IPS-18a (cell line): ENCODE data around the gene EPHA1.
"Not testable (repeated sequence)": the region's sequence is repeated elsewhere in the genome, so short reads cannot be mapped to it uniquely, and the experiment has no call there.

Experiments used
- H3K27ac ChIP-seq: one replicate; pipeline ENCODE4 v1.5.1; 2013; ENCODE audit warnings: low read length
- H3K27me3 ChIP-seq: one replicate; pipeline ENCODE4 v1.6.1; 2013; ENCODE audit warnings: mild to moderate bottlenecking, low read length; ENCODE audit not compliant: control insufficient read depth, insufficient read depth
- H3K36me3 ChIP-seq: one replicate; pipeline ENCODE4 v1.6.1; 2013; ENCODE audit warnings: low read depth, low read length; ENCODE audit not compliant: control insufficient read depth
- H3K4me1 ChIP-seq: one replicate; pipeline ENCODE4 v1.6.1; 2013; ENCODE audit warnings: low read depth, low read length; ENCODE audit not compliant: control insufficient read depth
- H3K4me3 ChIP-seq: one replicate; pipeline ENCODE4 v1.5.1; 2013; ENCODE audit warnings: low read length
- H3K9ac ChIP-seq: one replicate; pipeline ENCODE4 v1.6.1; 2013; ENCODE audit warnings: mild to moderate bottlenecking, low read length, moderate library complexity
- H3K9me3 ChIP-seq: one replicate; pipeline ENCODE4 v1.6.1; 2013; ENCODE audit warnings: low read depth, low read length; ENCODE audit not compliant: control insufficient read depth

EPHA1 gene

DNA sequence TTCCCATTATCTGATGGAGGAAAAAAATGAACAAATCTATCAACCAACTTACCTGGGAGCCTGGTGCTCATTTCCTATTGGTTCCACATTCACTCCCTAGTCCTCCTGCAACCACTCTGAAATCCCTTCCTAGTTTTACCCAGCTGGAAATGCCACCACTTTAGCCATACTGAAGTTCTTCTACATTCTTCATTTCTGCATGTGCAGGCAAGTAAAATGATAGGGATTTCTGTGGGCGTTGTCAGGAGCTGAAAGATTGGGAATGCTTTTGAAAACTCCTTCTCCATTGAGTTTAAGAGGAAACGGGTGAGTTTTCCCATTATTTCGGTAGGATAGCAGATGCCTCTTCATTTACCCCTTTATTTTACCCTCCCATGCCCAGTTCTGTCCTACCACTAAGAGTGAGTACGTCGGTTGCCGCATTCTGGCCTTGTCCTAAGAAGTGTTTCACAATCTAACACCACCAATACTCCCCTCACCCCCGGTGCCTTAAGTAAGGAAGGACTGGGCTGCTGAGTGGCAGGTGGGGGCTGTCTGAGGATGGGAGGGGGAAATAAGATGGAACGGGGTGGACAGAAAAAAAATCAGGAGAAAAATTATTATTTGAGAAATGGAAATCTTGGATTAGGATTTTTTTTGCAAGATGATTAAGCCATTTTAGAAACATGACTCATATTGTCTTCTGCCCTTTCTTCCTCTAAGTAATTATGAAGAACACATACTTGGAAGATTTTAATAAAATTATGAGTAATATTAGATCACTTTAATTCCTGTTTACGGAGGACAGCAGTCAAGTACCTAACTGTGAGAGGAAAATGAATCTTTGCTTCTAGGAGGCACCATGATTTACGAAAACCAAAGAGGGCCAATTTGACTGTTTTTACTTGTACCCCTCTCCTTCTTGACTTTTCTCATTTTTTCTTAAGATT, 21.4 kb upstream of the EPHA1 start:
- H3K27ac ChIP-seq = no peak overlapping the region
- H3K9me3 ChIP-seq = no peaks in the 10 kb centered on the region
- H3K36me3 ChIP-seq = no peaks in the 10 kb centered on the region
- H3K27me3 ChIP-seq = no peaks in the 10 kb centered on the region
- H3K4me1 ChIP-seq = no peaks in the 10 kb centered on the region
- H3K9ac ChIP-seq = no peak overlapping the region
- H3K4me3 ChIP-seq = no peak overlapping the region

DNA sequence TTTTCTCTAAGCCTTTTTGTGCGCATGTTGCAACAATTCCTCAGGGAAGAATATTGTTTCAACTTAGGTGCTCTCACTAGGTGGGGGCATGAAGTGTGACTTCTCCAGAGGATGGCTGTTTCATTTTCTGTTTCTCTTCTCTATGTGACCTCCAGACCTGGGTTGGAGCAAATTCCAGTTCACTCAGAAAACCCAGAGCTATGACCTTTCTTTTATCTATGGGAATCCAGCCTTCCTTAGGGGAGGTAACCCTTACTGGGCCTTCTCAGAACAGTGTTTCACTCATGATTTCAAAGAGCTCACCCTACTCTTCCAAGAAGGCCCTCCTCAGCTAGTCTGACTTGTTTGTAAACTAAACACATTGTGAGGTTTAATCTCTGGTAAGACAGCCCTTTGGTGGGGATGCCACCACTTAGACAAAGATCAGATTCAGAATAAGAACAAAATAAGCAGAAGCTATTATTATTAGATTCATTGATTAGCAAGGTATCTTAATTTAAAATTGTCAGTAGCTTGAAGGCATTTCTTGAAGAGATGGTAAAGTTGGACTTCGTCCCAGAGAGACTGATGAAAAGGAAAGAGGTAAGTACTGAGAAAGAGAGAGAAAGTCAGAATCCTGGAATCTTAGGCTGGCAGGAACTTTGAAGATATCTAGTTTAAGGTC, 18.0 kb upstream of the EPHA1 start:
- H3K27me3 ChIP-seq = no peaks in the 10 kb centered on the region
- no peaks in the 10 kb centered on the region for H3K9me3 ChIP-seq
- H3K4me3 ChIP-seq = no peak overlapping the region
- H3K36me3 ChIP-seq = no peaks in the 10 kb centered on the region
- H3K4me1 ChIP-seq = no peaks in the 10 kb centered on the region
- H3K9ac ChIP-seq = no peak overlapping the region
- H3K27ac ChIP-seq = no peak overlapping the region

DNA sequence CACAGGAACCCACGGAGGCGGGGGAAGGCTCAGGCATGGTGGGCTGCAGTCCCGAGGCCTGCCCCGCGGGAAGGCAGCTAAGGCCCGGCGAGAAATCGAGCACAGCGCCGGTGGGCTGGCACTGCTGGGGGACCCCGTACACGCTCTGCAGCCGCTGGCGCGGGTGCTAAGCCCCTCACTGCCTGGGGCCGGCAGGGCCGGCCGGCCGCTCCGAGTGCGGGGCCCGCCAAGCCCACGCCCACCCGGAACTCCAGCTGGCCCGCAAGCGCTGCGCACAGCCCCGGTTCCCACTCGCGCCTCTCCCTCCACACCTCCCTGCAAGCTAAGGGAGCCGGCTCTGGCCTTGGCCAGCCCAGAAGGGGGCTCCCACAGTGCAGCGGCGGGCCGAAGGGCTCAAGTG, 15.8 kb upstream of the EPHA1 start:
- H3K27me3 ChIP-seq, H3K4me1 ChIP-seq, H3K4me3 ChIP-seq: not testable (repeated sequence)

DNA sequence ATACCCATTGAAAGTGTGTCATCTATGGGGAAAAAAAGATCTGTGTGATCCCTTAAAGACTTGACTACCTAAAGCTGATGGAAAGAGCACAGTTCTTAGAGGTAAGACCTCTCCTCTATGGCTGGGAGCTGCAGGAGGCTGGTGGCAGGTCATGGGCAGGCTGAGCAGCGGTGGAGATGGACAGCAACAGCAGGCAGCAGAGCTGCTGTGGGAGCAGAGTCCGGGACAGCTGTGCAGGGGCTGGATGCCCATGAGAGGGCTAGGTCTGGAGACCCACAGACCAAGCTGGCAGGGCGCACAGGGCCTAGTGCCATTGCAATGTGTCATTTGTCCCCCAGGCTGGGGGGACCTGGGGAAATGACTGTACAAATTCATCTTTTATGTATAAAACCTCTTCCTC, 13.4 kb upstream of the EPHA1 start:
- Histone ChIP-seq H3K27ac (no peak overlapping the region), H3K4me3 (no peak overlapping the region), H3K9me3 (no peaks in the 10 kb centered on the region), H3K9ac (no peak overlapping the region), H3K36me3 (no peaks in the 10 kb centered on the region), H3K27me3 (no peaks in the 10 kb centered on the region), H3K4me1 (peaks cover 16% of the 10 kb centered on the region)

More for the DNA sequence above, 15.8 kb upstream of the EPHA1 start:
- not testable (repeated sequence) for H3K27ac ChIP-seq, H3K9ac ChIP-seq, H3K9me3 ChIP-seq, H3K36me3 ChIP-seq

DNA sequence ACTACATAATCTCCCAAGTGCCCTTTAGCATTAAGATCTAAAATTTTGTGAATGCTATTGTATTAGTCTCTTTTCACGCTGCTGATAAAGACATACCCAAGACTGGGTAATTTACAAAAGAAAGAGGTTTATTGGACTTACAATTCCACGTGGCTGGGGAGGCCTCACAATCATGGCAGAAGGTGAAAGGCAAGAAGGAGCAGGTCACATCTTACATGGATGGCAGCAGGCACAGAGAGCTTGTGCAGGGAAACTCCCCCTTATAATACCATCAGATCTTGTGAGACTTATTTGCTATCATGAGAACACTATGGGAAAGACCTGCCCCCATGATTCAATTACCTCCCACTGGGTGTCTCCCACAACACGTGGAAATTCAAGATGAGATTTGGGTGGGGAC, 12.0 kb upstream of the EPHA1 start:
- H3K9me3 ChIP-seq, H3K27ac ChIP-seq, H3K9ac ChIP-seq, H3K4me3 ChIP-seq, H3K36me3 ChIP-seq, H3K27me3 ChIP-seq: not testable (repeated sequence)
- peaks cover 16% of the 10 kb centered on the region for H3K4me1 ChIP-seq

DNA sequence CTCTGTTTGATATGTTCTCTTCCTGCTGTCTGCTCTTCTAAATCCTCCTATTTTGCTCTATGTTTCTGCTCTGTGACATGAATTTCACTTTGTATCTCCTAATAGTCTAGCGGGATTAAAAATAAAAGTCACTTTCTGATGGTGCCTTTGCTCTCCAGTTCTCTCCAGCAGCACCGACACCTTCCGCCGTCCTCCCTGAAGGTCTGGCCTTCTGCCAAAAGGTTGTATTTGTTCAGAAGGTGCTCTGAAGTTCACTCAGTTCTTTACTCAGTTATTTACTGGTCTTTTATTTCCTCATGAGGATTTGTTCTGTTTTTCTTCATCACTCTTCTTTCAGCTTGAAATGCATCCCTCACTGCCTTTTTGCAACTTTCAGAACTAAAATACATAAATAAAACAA, 11.2 kb upstream of the EPHA1 start:
- Histone ChIP-seq H3K9me3 (no peaks in the 10 kb centered on the region), H3K36me3 (no peaks in the 10 kb centered on the region), H3K9ac (no peak overlapping the region), H3K27me3 (no peaks in the 10 kb centered on the region), H3K4me3 (no peak overlapping the region), H3K27ac (no peak overlapping the region), H3K4me1 (peaks cover 16% of the 10 kb centered on the region)

DNA sequence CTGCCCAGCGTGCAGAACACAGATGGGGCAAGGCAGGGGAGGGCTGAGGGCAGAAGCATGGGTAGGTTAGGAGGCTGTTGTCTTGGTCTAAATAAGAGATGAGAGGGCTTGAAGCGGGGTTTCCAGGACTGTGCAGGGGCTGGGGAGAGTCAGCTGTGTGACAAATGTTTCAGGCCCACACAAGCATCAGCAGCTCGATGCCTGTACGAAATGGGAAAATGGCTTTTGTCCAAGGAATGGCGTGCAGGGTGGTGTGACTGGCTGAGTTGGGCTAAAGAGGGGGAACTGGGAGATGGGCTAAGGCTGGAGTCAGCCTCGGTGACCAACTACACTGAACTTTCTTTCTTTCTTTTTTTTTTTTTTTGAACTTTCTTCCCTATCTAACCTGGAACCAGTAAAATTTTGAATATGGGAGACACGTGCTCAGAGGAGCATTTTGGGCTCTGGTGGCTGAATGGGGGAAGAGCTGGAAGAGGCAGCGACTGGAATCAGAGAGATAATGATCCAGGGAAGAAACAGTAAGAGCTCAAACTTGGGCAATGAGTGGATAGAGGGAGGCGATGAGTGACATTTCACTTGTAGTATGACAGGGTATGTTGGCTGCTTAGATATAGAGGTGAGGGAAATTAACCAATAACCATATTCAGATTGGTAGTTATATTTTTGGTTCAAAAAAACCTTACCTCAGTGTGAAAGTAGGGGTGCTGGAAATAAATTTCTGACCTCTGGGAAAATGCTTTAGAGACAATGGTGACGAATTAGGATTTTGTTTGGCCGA, 10.2 kb upstream of the EPHA1 start:
- Histone ChIP-seq H3K27ac (no peak overlapping the region), H3K36me3 (no peaks in the 10 kb centered on the region), H3K9me3 (no peaks in the 10 kb centered on the region), H3K4me1 (peaks cover 16% of the 10 kb centered on the region), H3K4me3 (no peak overlapping the region), H3K27me3 (no peaks in the 10 kb centered on the region), H3K9ac (no peak overlapping the region)

DNA sequence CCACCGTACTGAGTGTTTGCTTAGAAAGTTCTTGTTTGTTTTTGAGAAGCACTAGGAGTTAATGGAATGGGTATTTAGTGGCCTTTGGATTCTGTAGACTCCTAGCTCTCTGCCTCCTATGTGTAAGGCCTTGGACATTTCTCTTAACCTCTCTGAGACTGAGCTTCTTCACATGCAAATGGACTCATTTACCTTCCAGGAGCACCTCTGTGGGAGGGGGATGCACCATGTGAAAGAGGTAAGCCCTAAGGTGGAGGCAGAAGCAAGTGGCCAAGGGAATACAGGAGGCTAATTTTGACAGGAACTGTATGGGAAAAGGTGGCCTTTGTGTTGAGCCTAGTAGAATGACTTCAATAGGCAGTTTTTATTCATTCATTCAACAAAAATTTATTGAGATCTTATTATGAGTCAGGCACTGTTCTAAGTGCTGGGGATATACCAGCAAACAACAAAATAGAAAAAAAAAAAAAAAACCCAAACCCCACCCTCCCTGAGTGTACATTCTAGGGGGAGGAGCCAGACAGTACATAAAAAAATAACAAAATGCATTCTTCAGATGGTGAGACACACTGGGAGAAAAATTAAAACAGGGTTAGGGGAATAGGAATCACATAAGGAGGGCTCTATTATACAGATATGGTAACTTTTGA, 9.2 kb upstream of the EPHA1 start:
- Histone ChIP-seq H3K4me3 (no peak overlapping the region), H3K9me3 (no peaks in the 10 kb centered on the region), H3K36me3 (no peaks in the 10 kb centered on the region), H3K27ac (no peak overlapping the region), H3K27me3 (no peaks in the 10 kb centered on the region), H3K9ac (no peak overlapping the region), H3K4me1 (peaks cover 23% of the 10 kb centered on the region)

DNA sequence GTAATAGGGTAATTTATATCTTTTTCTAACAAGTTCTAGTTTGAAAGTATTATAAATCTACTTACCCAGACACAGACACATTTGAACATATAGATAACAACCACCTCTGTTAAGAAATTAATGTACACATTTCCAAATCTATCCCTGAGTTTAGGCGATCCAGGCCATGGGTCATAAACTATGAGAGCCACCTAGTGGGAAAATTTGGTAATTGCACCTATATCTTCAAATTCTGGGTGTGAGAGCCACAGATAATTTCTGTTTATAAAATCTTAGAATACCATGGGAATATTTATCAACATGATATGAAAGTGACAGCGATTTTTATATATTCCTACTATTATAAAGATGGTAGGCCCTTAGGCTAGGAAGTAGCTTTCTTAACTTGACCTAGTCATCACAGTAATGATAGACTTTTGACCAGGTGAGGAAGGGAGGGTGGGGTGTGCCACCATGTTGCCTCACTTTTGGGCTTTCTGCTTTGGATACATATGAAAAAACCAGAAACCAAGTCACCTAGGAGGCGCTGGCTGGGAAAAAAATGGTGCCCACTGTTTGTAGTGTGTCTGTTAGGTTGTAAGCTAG, 8.0 kb upstream of the EPHA1 start:
- no peak overlapping the region for H3K27ac ChIP-seq
- no peaks in the 10 kb centered on the region for H3K27me3 ChIP-seq
- H3K4me1 ChIP-seq = peaks cover 34% of the 10 kb centered on the region
- H3K9ac ChIP-seq = no peak overlapping the region
- no peaks in the 10 kb centered on the region for H3K9me3 ChIP-seq
- no peak overlapping the region for H3K4me3 ChIP-seq
- H3K36me3 ChIP-seq = no peaks in the 10 kb centered on the region

DNA sequence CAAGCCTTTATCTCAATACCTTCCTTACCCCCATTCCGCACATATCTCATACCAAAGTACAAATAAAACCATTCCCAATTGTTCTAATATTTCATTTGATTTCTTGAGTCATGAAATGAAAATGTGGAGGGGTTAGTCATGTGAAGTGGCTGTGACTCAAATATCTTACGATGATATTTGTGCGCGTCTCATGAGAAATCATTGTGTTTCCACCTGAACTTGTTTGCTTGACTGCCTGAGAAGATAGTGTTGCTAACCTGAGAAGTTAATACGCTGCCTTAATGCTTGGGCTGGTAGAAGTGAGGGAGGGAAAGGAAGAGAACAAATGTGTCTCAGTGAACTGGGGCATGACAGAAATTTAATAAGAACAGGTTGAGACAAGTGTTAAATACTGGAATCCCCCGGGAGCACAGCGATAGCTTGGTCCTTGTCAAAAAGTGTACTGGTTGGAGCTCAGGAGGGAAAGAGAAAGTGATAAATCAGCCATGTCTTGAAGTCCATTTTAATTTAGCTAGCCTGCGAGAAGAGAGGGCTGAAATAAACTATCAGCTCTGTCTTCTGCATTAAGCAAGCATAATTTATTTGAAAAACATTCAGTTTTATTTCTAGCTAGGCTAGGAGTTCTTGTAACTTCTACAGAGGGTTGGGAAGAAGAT, 7.2 kb upstream of the EPHA1 start:
- Histone ChIP-seq H3K27me3 (no peaks in the 10 kb centered on the region), H3K4me3 (no peak overlapping the region), H3K27ac (no peak overlapping the region), H3K9ac (no peak overlapping the region), H3K4me1 (peaks cover 41% of the 10 kb centered on the region), H3K9me3 (no peaks in the 10 kb centered on the region), H3K36me3 (no peaks in the 10 kb centered on the region)
